K562 (cell line): ENCODE data around the gene TMCO4. TPM values are rescaled to one million over a fixed set of nuclear protein-coding genes. Genes with fewer than 3 reads are reported as not detected.

Source experiments
- ATAC-seq: fragments of 200-7000 bp; cut with Tn5 transposase; 3 replicates; pipeline ENCODE4 v1.9.1; 2020; ENCODE audit warnings: moderate library complexity
- BruUV-seq: library from RNA; stranded (reverse); fragments of 400-500 nt; replicated peaks from 2 replicates; lab custom pipeline; 2021; lab: Mats Ljungman, UMichigan
- CTCF ChIA-PET: fragments of 300-600 bp; formaldehyde crosslinking; extraction: SDS; loops from one replicate; lab custom pipeline; 2021; ENCODE audit warnings: low intra/inter-chr PET ratio; lab: Yijun Ruan, JAX
- POLR2A ChIA-PET: fragments of 300-600, 350-650 bp; sonication (Branson Sonifier 250); formaldehyde crosslinking; extraction: SDS; loops from one replicate; lab custom pipeline; 2021; ENCODE audit warnings: antibody characterized with exemption, inconsistent platforms; lab: Yijun Ruan, JAX
- DNase-seq, 4 experiments: peaks; one replicate each; pipeline versions ENCODE4 v3.0.0 to v3.0.0-alpha.2; 2011 to 2018; ENCODE audit warnings: low spot score in 3 of 4, mixed read lengths in 3 of 4; ENCODE audit errors: extremely low read depth in 1 of 4
- FAIRE-seq: peaks from 2 replicates; lab custom pipeline; 2011; peaks lifted over from hg19 to GRCh38; lab: Jason Lieb, UNC
- H2AFZ ChIP-seq: 2 replicates; pipeline ENCODE4 v1.6.0; 2011; ENCODE audit warnings: low read depth, low read length, control low read depth, inconsistent platforms
- H3K27ac ChIP-seq: fragments of 200-600 bp; 3 replicates; pipeline ENCODE4 v1.8.0; 2011; ENCODE audit warnings: low read depth, mild to moderate bottlenecking, control low read depth, inconsistent platforms, low read length, moderate library complexity, mixed read lengths; ENCODE audit errors: extremely low read depth
- H3K27me3 ChIP-seq, 2 experiments: fragments of 300-600 bp in 1 of 2; 2 replicates in 1 of 2; 3 replicates in 1 of 2; pipeline versions ENCODE4 v1.6.0 to v1.8.0; 2011; ENCODE audit warnings: inconsistent platforms in 2 of 2, low read length in 2 of 2, mild to moderate bottlenecking in 1 of 2, mixed read lengths in 1 of 2, moderate library complexity in 1 of 2; ENCODE audit not compliant: control insufficient read depth in 2 of 2, insufficient read depth in 2 of 2
- H3K36me3 ChIP-seq: fragments of 300-600 bp; 3 replicates; pipeline ENCODE4 v1.8.0; 2011; ENCODE audit warnings: mild to moderate bottlenecking, low read length, inconsistent platforms; ENCODE audit not compliant: control insufficient read depth, insufficient read depth
- H3K4me1 ChIP-seq, 2 experiments: fragments of 200-600 bp in 1 of 2; replicated peaks in 1 of 2; 2 replicates in 1 of 2; 3 replicates in 1 of 2; pipeline versions ENCODE4 v1.5.1 to v1.8.0; 2011; ENCODE audit warnings: inconsistent platforms in 2 of 2, low read length in 2 of 2, mild to moderate bottlenecking in 1 of 2, mixed read lengths in 1 of 2, moderate library complexity in 1 of 2; ENCODE audit not compliant: control insufficient read depth in 2 of 2, insufficient read depth in 2 of 2
- H3K4me2 ChIP-seq: 2 replicates; pipeline ENCODE4 v1.6.1; 2011; ENCODE audit warnings: low read length, control low read depth, inconsistent platforms, mixed read lengths; ENCODE audit not compliant: insufficient read depth
- H3K4me3 ChIP-seq: fragments of 200-600 bp; sonication (generic), shearing (Covaris generic); 2 replicates; pipeline ENCODE4 v1.5.1; 2016; ENCODE audit warnings: control low read depth, inconsistent platforms
- H3K79me2 ChIP-seq: fragments of 200-600 bp; 3 replicates; pipeline ENCODE4 v1.8.0; 2011; ENCODE audit warnings: low read length, inconsistent platforms; ENCODE audit not compliant: control insufficient read depth, insufficient read depth
- H3K9ac ChIP-seq, 2 experiments: 2 replicates each; pipeline versions ENCODE4 v1.6.0 to v1.6.1; 2011; ENCODE audit warnings: low read depth in 2 of 2, low read length in 2 of 2, control low read depth in 1 of 2, inconsistent platforms in 1 of 2, mild to moderate bottlenecking in 1 of 2, mixed read lengths in 1 of 2; ENCODE audit not compliant: insufficient read depth in 1 of 2
- H3K9me1 ChIP-seq: one replicate; pipeline ENCODE4 v1.6.0; 2011; ENCODE audit warnings: inconsistent platforms, mild to moderate bottlenecking, low read length, moderate library complexity; ENCODE audit not compliant: control insufficient read depth, insufficient read depth
- H3K9me3 ChIP-seq: replicated peaks from 2 replicates; pipeline ENCODE4 v1.5.1; 2011; ENCODE audit warnings: low read depth, low read length, inconsistent platforms; ENCODE audit not compliant: control insufficient read depth, insufficient read depth
- H4K20me1 ChIP-seq: replicated peaks from 2 replicates; pipeline ENCODE4 v1.6.1; 2011; ENCODE audit warnings: low read length, inconsistent platforms, mixed read lengths; ENCODE audit not compliant: control insufficient read depth, insufficient read depth
- CC2D1A ChIP-seq: fragments of 450-650 bp; IDR thresholded peaks from 2 replicates; pipeline ENCODE4 v1.6.1; 2017; ENCODE audit warnings: mild to moderate bottlenecking
- EWSR1 ChIP-seq: fragments of 450-650 bp; IDR thresholded peaks from 2 replicates; pipeline ENCODE4 v1.6.1; 2018; ENCODE audit warnings: borderline replicate concordance, mild to moderate bottlenecking, low read depth, moderate library complexity; ENCODE audit not compliant: partially characterized antibody
- HMG20B ChIP-seq: fragments of 250-450 bp; sonication (Bioruptor Pico); IDR thresholded peaks from 2 replicates; pipeline ENCODE4 v1.5.0; 2021; ENCODE audit warnings: mild to moderate bottlenecking
- HNRNPL ChIP-seq: fragments of 200-400 bp; formaldehyde crosslinking; IDR thresholded peaks from 2 replicates; pipeline ENCODE4 v1.6.1; 2017; ENCODE audit warnings: low read depth, mild to moderate bottlenecking, low read length
- ILF3 ChIP-seq: fragments of 450-650 bp; IDR thresholded peaks from 2 replicates; pipeline ENCODE4 v1.6.1; 2018; ENCODE audit warnings: antibody characterized with exemption, mild to moderate bottlenecking, moderate library complexity, borderline replicate concordance
- NFIC ChIP-seq: fragments of 450-650 bp; IDR thresholded peaks from 2 replicates; pipeline ENCODE4 v1.6.1; 2017; ENCODE audit warnings: mild to moderate bottlenecking, inconsistent platforms
- NFRKB ChIP-seq: fragments of 450-650 bp; IDR thresholded peaks from 2 replicates; pipeline ENCODE4 v1.6.1; 2016; ENCODE audit warnings: low read depth
- NR1H2 ChIP-seq: sonication (generic); formaldehyde crosslinking; IDR thresholded peaks from 2 replicates; pipeline ENCODE4 v1.4.0; 2020; ENCODE audit warnings: mild to moderate bottlenecking, missing genetic modification reagents
- POLR2AphosphoS5 ChIP-seq: IDR thresholded peaks from 2 replicates; pipeline ENCODE4 v1.6.1; 2011; ENCODE audit warnings: mild to moderate bottlenecking, low read depth, low read length, moderate library complexity; ENCODE audit not compliant: control insufficient read depth, insufficient read depth
- RB1 ChIP-seq: fragments of 450-650 bp; IDR thresholded peaks from 2 replicates; pipeline ENCODE4 v1.6.1; 2017; ENCODE audit warnings: low read depth, mild to moderate bottlenecking
- RBBP5 ChIP-seq: fragments of 200-600 bp; sonication (generic); IDR thresholded peaks from 2 replicates; pipeline ENCODE4 v1.6.1; 2012; ENCODE audit warnings: borderline replicate concordance, mild to moderate bottlenecking, low read length, control low read depth, inconsistent platforms; ENCODE audit not compliant: insufficient read depth, poor library complexity, severe bottlenecking
- U2AF2 ChIP-seq: fragments of 200-400 bp; formaldehyde crosslinking; optimal IDR thresholded peaks from 2 replicates; pipeline ENCODE3; 2017; ENCODE audit warnings: low read depth, mild to moderate bottlenecking, low read length
- YBX1 ChIP-seq: fragments of 450-650 bp; IDR thresholded peaks from 2 replicates; pipeline ENCODE4 v1.7.1; 2016; ENCODE audit warnings: mild to moderate bottlenecking
- ZC3H11A ChIP-seq: IDR thresholded peaks from 2 replicates; pipeline ENCODE4 v1.6.1; 2012; ENCODE audit warnings: low read depth, low read length, improper control_type of control experiment
- ZKSCAN3 ChIP-seq: fragments of 250-450 bp; sonication (Bioruptor Pico); IDR thresholded peaks from 2 replicates; pipeline ENCODE4 v1.4.0; 2020
- WGBS: fragments of 100-300 bp; shearing (Covaris generic); methylation state at CpG from one replicate; pipeline ENCODE4 v1.1.6; 2016; ENCODE audit warnings: low coverage, mixed read lengths; ENCODE audit not compliant: insufficient coverage; ENCODE audit errors: missing lambda C conversion rate; 5-methylcytosine and 5-hydroxymethylcytosine counted together
- in situ Hi-C: fragments of 300-500 bp; cut with MboI; formaldehyde crosslinking; loops from 4 replicates; pipeline ENCODE4 v1.15.0; 2018; ENCODE audit warnings: inconsistent platforms, mixed read lengths
- intact Hi-C: fragments of 100-400 bp; cut with micrococcal nuclease; formaldehyde crosslinking; loops from 2 replicates; pipeline ENCODE4 v1.14.2; 2022
- polyA plus RNA-seq, 8 experiments: library from polyadenylated mRNA; depleted of rRNA in 4 of 8; stranded (reverse) in 5 of 8; unstranded in 3 of 8; fragments of >200 nt; fragmentation: Nextera tagmentation in 2 of 8; fragmentation: Illumina TruSeq in 1 of 8; extraction: Ambion mirVana in 2 of 8; extraction: Trizol in 1 of 8; gene quantifications; 2 replicates each; pipeline versions ENCODE4 v1.2.1 to v1.2.3, GENCODE V29; 2011 to 2014; ENCODE audit warnings: inconsistent platforms in 1 of 8, missing spikeins in 1 of 8
- total RNA-seq, 7 experiments: library from RNA; depleted of rRNA in 6 of 7; stranded (reverse); fragments of >200 nt in 6 of 7; fragmentation: Illumina TruSeq in 2 of 7; extraction: Trizol in 2 of 7; gene quantifications; 2 replicates each; pipeline versions ENCODE4 v1.2.1 to v1.2.3, GENCODE V29; 2011 to 2021; ENCODE audit warnings: low replicate concordance in 1 of 7
- TF ChIP-seq, protein P1 (sequence below), 2 experiments: fragments of 150-350 bp in 1 of 2; IDR thresholded peaks; 2 replicates each; pipeline ENCODE4 v1.6.1; 2012 to 2016; ENCODE audit warnings: low read depth in 2 of 2, low read length in 2 of 2, mild to moderate bottlenecking in 1 of 2, moderate library complexity in 1 of 2
- TF ChIP-seq, protein P2 (sequence below), 3 experiments: IDR thresholded peaks in 2 of 3; conservative IDR thresholded peaks in 1 of 3; 2 replicates each; pipeline ENCODE4 v1.5.1; 2011 to 2012; ENCODE audit warnings: low read length in 3 of 3, mild to moderate bottlenecking in 3 of 3, control low read depth in 2 of 3, improper control_type of control experiment in 1 of 3, inconsistent platforms in 1 of 3, low read depth in 1 of 3, mixed read lengths in 1 of 3, moderate library complexity in 1 of 3; ENCODE audit not compliant: insufficient read depth in 2 of 3

The TMCO4 gene
- total and polyA plus RNA-seq, 9 of the 15 experiments (the other 6 are each of a cell fraction or from before 2014, with no cell fraction given) = 0.06 to 2.1 (median 1.2) TPM

DNA sequence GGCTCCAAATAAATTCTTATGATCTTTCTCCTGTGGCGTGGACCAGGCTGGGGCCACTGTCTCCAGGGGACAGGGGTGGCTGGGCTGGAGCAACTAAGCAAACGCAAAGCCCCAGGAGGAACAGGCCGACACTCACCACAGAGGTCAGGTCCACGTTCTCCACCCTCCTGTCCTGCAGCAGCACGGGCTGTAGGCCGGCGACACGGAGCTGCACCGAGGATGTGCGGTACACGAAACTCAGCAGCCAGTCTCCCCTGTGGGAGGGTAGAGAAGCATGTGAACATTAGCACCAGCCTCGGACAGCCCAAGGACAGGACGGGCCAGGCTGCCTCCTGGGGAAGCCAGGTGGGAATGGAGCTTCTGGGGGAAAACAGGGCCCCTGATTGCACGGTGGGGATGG is 105.4 kb downstream of the TMCO4 start (continued):
- TF ChIP-seq, protein P1, sequence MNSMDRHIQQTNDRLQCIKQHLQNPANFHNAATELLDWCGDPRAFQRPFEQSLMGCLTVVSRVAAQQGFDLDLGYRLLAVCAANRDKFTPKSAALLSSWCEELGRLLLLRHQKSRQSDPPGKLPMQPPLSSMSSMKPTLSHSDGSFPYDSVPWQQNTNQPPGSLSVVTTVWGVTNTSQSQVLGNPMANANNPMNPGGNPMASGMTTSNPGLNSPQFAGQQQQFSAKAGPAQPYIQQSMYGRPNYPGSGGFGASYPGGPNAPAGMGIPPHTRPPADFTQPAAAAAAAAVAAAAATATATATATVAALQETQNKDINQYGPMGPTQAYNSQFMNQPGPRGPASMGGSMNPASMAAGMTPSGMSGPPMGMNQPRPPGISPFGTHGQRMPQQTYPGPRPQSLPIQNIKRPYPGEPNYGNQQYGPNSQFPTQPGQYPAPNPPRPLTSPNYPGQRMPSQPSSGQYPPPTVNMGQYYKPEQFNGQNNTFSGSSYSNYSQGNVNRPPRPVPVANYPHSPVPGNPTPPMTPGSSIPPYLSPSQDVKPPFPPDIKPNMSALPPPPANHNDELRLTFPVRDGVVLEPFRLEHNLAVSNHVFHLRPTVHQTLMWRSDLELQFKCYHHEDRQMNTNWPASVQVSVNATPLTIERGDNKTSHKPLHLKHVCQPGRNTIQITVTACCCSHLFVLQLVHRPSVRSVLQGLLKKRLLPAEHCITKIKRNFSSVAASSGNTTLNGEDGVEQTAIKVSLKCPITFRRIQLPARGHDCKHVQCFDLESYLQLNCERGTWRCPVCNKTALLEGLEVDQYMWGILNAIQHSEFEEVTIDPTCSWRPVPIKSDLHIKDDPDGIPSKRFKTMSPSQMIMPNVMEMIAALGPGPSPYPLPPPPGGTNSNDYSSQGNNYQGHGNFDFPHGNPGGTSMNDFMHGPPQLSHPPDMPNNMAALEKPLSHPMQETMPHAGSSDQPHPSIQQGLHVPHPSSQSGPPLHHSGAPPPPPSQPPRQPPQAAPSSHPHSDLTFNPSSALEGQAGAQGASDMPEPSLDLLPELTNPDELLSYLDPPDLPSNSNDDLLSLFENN (IDR thresholded peaks at IDR 0.05; ENCODE audit: low read depth in 2 of 2, low read length in 2 of 2) = no peak

DNA sequence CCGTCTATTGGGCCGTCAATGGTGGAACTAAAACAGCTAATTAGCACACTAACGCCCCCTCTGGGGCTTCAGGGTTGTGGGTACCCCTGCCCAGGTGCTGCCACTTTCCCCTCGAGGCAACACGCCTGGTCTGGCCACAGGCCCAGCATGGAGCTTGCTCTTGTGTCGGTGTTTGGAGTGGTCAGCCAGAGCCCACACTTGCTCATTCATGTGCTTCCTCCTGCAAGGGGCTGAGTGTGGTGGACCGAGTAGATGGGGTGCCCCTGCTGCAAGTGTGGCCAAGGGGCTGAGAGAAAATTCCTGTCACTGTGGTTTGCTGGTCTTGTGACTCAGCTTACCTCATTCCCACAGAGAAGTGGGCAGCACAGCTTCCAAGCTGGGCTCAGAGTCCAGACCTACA is 109.4 kb downstream of the TMCO4 start:
- Histone ChIP-seq H3K4me1 (no peaks in the 10 kb centered on the region), H3K4me3 (no peak overlapping the region), H3K79me2 (no peaks in the 10 kb centered on the region), H4K20me1 (peaks cover 8% of the 10 kb centered on the region; the same call in 1 of the 2 replicates), H3K36me3 (no peaks in the 10 kb centered on the region), H3K9ac (no peak overlapping the region), H3K9me3 (no peaks in the 10 kb centered on the region), H3K27me3 (peaks cover 16 to 49% of the 10 kb centered on the region in 2 experiments; a peak in 4 of 5 replicates), H3K4me2 (no peak overlapping the region), H3K27ac (no peak overlapping the region), H2AFZ (no peak overlapping the region), H3K9me1 (no peaks in the 10 kb centered on the region)
- FAIRE-seq (no peak), ATAC-seq (no peak), DNase-seq (no peak)
- in situ Hi-C loops = no loop called here
- ChIA-PET CTCF (no interaction called here), POLR2A (interaction anchor here (0.7 kb wide), 1 partner anchor 28 kb away, joined by 3 read pairs; no protein-coding TSS in a partner anchor)
- no TSS peak for BruUV-seq
- intact Hi-C loops = no loop called here
- 0% methylated on average over 7 of the region's 7 CpGs for WGBS
- TF ChIP-seq NR1H2 (CRISPR knock-in tag) (no peak), CC2D1A (no peak), RB1 (no peak), YBX1 (no peak), EWSR1 (no peak), RBBP5 (no peak), NFRKB (no peak), POLR2AphosphoS5 (no peak), HMG20B (CRISPR knock-in tag) (no peak), ZC3H11A (no peak), HNRNPL (no peak), NFIC (no peak), ILF3 (no peak), ZKSCAN3 (CRISPR knock-in tag) (no peak), U2AF2 (no peak)
- TF ChIP-seq, protein P2, sequence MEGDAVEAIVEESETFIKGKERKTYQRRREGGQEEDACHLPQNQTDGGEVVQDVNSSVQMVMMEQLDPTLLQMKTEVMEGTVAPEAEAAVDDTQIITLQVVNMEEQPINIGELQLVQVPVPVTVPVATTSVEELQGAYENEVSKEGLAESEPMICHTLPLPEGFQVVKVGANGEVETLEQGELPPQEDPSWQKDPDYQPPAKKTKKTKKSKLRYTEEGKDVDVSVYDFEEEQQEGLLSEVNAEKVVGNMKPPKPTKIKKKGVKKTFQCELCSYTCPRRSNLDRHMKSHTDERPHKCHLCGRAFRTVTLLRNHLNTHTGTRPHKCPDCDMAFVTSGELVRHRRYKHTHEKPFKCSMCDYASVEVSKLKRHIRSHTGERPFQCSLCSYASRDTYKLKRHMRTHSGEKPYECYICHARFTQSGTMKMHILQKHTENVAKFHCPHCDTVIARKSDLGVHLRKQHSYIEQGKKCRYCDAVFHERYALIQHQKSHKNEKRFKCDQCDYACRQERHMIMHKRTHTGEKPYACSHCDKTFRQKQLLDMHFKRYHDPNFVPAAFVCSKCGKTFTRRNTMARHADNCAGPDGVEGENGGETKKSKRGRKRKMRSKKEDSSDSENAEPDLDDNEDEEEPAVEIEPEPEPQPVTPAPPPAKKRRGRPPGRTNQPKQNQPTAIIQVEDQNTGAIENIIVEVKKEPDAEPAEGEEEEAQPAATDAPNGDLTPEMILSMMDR (IDR thresholded peaks at IDR 0.05 in 2 of 3, conservative IDR thresholded peaks at IDR 0.05 in 1 of 3; ENCODE audit: insufficient read depth in 2 of 3, low read depth in 1 of 3, low read length in 3 of 3) = no peak
